H1 (cell line): ENCODE results near the gene SPRYD3. TPM values are rescaled to one million over a fixed set of nuclear protein-coding genes. Genes with fewer than 3 reads are reported as not detected.
A peak's percentile ranks its signal among the peaks of the same experiment; 100 is the strongest.
"Not testable (repeated sequence)": the region's sequence is repeated elsewhere in the genome, so short reads cannot be mapped to it uniquely, and the experiment has no call there.

Source experiments
- CTCF ChIA-PET: fragments of 300-600 bp; sonication (Branson Sonifier 250); formaldehyde crosslinking; loops from one replicate; lab custom pipeline; 2021; ENCODE audit not compliant: partially characterized antibody; lab: Charles Lee
- POLR2A ChIA-PET: fragments of 300-600 bp; sonication (Branson Sonifier 250); formaldehyde crosslinking; loops from one replicate; lab custom pipeline; 2021; ENCODE audit warnings: inconsistent platforms; ENCODE audit not compliant: partially characterized antibody; lab: Charles Lee
- DNase-seq, 2 experiments: peaks; one replicate each; pipeline versions ENCODE4 v3.0.0 to v3.0.0-alpha.2; 2010 to 2022; ENCODE audit warnings: low spot score in 2 of 2, low read depth in 1 of 2, mixed read lengths in 1 of 2
- FAIRE-seq: peaks from 2 replicates; lab custom pipeline; 2011; peaks lifted over from hg19 to GRCh38; lab: Jason Lieb, UNC
- H2AFZ ChIP-seq: 2 replicates; pipeline ENCODE4 v1.8.1; 2012; ENCODE audit warnings: low read length, inconsistent platforms
- H2AK5ac ChIP-seq: 2 replicates; pipeline ENCODE4 v1.6.1; 2013; ENCODE audit warnings: low read depth, low read length
- H2BK120ac ChIP-seq: replicated peaks from 2 replicates; pipeline ENCODE3; 2013; ENCODE audit warnings: low read depth, low read length, inconsistent platforms
- H2BK12ac ChIP-seq: 2 replicates; pipeline ENCODE4 v1.6.1; 2013; ENCODE audit warnings: low read depth, low read length
- H2BK15ac ChIP-seq: 2 replicates; pipeline ENCODE4 v1.6.1; 2013; ENCODE audit warnings: low read length
- H2BK20ac ChIP-seq: 2 replicates; pipeline ENCODE4 v1.6.1; 2013; ENCODE audit warnings: low read length
- H2BK5ac ChIP-seq: 2 replicates; pipeline ENCODE4 v1.6.1; 2013; ENCODE audit warnings: low read depth, low read length
- H3K14ac ChIP-seq: 2 replicates; pipeline ENCODE4 v1.6.1; 2013; ENCODE audit warnings: inconsistent platforms; ENCODE audit not compliant: insufficient read length
- H3K18ac ChIP-seq: 2 replicates; pipeline ENCODE4 v1.6.1; 2013; ENCODE audit warnings: low read length; ENCODE audit errors: extremely low read depth
- H3K23ac ChIP-seq: 2 replicates; pipeline ENCODE4 v1.6.1; 2013; ENCODE audit warnings: inconsistent platforms; ENCODE audit not compliant: insufficient read length
- H3K23me2 ChIP-seq: 2 replicates; pipeline ENCODE4 v1.6.1; 2013; ENCODE audit warnings: low read depth, low read length
- H3K27ac ChIP-seq: 2 replicates; pipeline ENCODE4 v1.6.1; 2011; ENCODE audit warnings: low read depth, low read length, inconsistent platforms
- H3K27me3 ChIP-seq, 4 experiments: replicated peaks in 1 of 4; 1 replicate in 1 of 4; 2 replicates in 3 of 4; pipeline versions ENCODE4 v1.6.1 to v1.8.1; 2011 to 2013; ENCODE audit warnings: low read length in 3 of 4, mild to moderate bottlenecking in 3 of 4, inconsistent platforms in 2 of 4, mixed read lengths in 2 of 4, moderate library complexity in 1 of 4; ENCODE audit not compliant: control insufficient read depth in 3 of 4, insufficient read depth in 3 of 4; ENCODE audit errors: extremely low read depth in 1 of 4
- H3K36me3 ChIP-seq, 4 experiments: 2 replicates each; pipeline versions ENCODE4 v1.6.1 to v1.8.1; 2011 to 2013; ENCODE audit warnings: mild to moderate bottlenecking in 4 of 4, low read length in 3 of 4, moderate library complexity in 2 of 4, control low read depth in 1 of 4, inconsistent platforms in 1 of 4; ENCODE audit not compliant: insufficient read depth in 4 of 4, control insufficient read depth in 2 of 4
- H3K4ac ChIP-seq: replicated peaks from 2 replicates; pipeline ENCODE3; 2013; ENCODE audit warnings: low read length, low read depth, mixed read lengths, inconsistent platforms; ENCODE audit not compliant: insufficient read length
- H3K4me1 ChIP-seq, 4 experiments: replicated peaks in 1 of 4; 1 replicate in 1 of 4; 2 replicates in 3 of 4; pipeline versions ENCODE4 v1.6.1 to v1.8.1; 2011 to 2013; ENCODE audit warnings: low read length in 3 of 4, inconsistent platforms in 2 of 4, mixed read lengths in 1 of 4; ENCODE audit not compliant: insufficient read depth in 4 of 4, control insufficient read depth in 3 of 4
- H3K4me2 ChIP-seq, 2 experiments: 2 replicates each; pipeline versions ENCODE4 v1.6.1 to v1.8.1; 2011 to 2013; ENCODE audit warnings: low read depth in 2 of 2, low read length in 2 of 2, control low read depth in 1 of 2, inconsistent platforms in 1 of 2, mild to moderate bottlenecking in 1 of 2; ENCODE audit not compliant: insufficient read depth in 1 of 2
- H3K4me3 ChIP-seq, 4 experiments: fragments of 200-600, 300-600 bp in 1 of 4; sonication (generic), shearing (Covaris generic), sonication (Bioruptor Twin) in 1 of 4; 2 replicates each; pipeline versions ENCODE4 v1.5.1 to v1.8.1; 2011 to 2016; ENCODE audit warnings: low read length in 4 of 4, low read depth in 3 of 4, control low read depth in 2 of 4, inconsistent platforms in 2 of 4, mild to moderate bottlenecking in 2 of 4, mixed read lengths in 1 of 4, moderate library complexity in 1 of 4; ENCODE audit not compliant: insufficient read depth in 2 of 4; ENCODE audit errors: extremely low read depth in 1 of 4
- H3K56ac ChIP-seq: replicated peaks from 2 replicates; pipeline ENCODE3; 2013; ENCODE audit warnings: low read depth, mild to moderate bottlenecking, mixed read lengths, low read length, inconsistent platforms; ENCODE audit not compliant: insufficient read length
- H3K79me1 ChIP-seq: 2 replicates; pipeline ENCODE4 v1.6.1; 2013; ENCODE audit warnings: low read depth, low read length, control low read depth
- H3K79me2 ChIP-seq, 2 experiments: 2 replicates each; pipeline versions ENCODE4 v1.6.1 to v1.8.1; 2012 to 2013; ENCODE audit warnings: low read length in 2 of 2, mild to moderate bottlenecking in 2 of 2, inconsistent platforms in 1 of 2; ENCODE audit not compliant: insufficient read depth in 2 of 2, control insufficient read depth in 1 of 2
- H3K9ac ChIP-seq, 4 experiments: replicated peaks in 1 of 4; 1 replicate in 1 of 4; 2 replicates in 3 of 4; pipeline versions ENCODE4 v1.6.1 to v1.8.1; 2011 to 2013; ENCODE audit warnings: low read depth in 3 of 4, low read length in 3 of 4, control low read depth in 2 of 4, mild to moderate bottlenecking in 2 of 4, moderate library complexity in 2 of 4, inconsistent platforms in 1 of 4; ENCODE audit errors: extremely low read depth in 1 of 4
- H3K9me3 ChIP-seq, 2 experiments: 2 replicates each; pipeline versions ENCODE4 v1.6.1 to v1.8.1; 2012 to 2013; ENCODE audit warnings: mild to moderate bottlenecking in 2 of 2, moderate library complexity in 2 of 2, control low read depth in 1 of 2, inconsistent platforms in 1 of 2, low read depth in 1 of 2, low read length in 1 of 2, mixed read lengths in 1 of 2; ENCODE audit not compliant: insufficient read depth in 2 of 2
- H4K20me1 ChIP-seq, 2 experiments: replicated peaks in 1 of 2; 2 replicates each; pipeline versions ENCODE3 to v1.8.1; 2011 to 2013; ENCODE audit warnings: inconsistent platforms in 2 of 2, low read length in 2 of 2, mild to moderate bottlenecking in 1 of 2; ENCODE audit not compliant: insufficient read depth in 2 of 2, control insufficient read depth in 1 of 2
- H4K5ac ChIP-seq: 2 replicates; pipeline ENCODE4 v1.6.1; 2013; ENCODE audit warnings: low read length, low read depth, mixed read lengths, inconsistent platforms; ENCODE audit not compliant: insufficient read length
- H4K8ac ChIP-seq: 2 replicates; pipeline ENCODE4 v1.8.0; 2013; ENCODE audit warnings: mild to moderate bottlenecking, moderate library complexity, low read length, inconsistent platforms; ENCODE audit not compliant: insufficient read depth; ENCODE audit errors: extremely low read depth
- H4K91ac ChIP-seq: replicated peaks from 2 replicates; pipeline ENCODE3; 2013; ENCODE audit warnings: low read length, mixed read lengths, inconsistent platforms; ENCODE audit not compliant: insufficient read length
- WGBS, 2 experiments: shearing (Covaris generic) in 1 of 2; methylation state at CpG; one replicate each; pipeline versions ENCODE4 v1.1.6 to v1.1.7; 2013 to 2015; ENCODE audit warnings: low lambda C conversion rate in 2 of 2, mixed read lengths in 2 of 2, inconsistent platforms in 1 of 2, low coverage in 1 of 2, missing lambda C conversion rate in 1 of 2; ENCODE audit not compliant: insufficient replicate concordance in 2 of 2, insufficient coverage in 1 of 2, insufficient read length in 1 of 2; ENCODE audit errors: extremely low coverage in 1 of 2, missing lambda C conversion rate in 1 of 2; 5-methylcytosine and 5-hydroxymethylcytosine counted together
- polyA plus RNA-seq, 7 experiments: library from polyadenylated mRNA; depleted of rRNA in 3 of 7; stranded (reverse) in 5 of 7; unstranded in 2 of 7; fragments of >200 nt in 5 of 7; fragments of 200-250 nt in 2 of 7; gene quantifications; 1 replicate in 5 of 7; 2 replicates in 1 of 7; 4 replicates in 1 of 7; pipeline versions ENCODE4 v1.2.1 to v1.2.3, GENCODE V29; 2011 to 2013; ENCODE audit warnings: missing spikeins in 2 of 7, mixed read lengths in 2 of 7
- total RNA-seq: library from RNA; stranded (reverse); fragmentation: NEBNext Ultra II Directional; extraction: Animal tissue kit (Norgen Biotek cat#: 25700); gene quantifications from 2 replicates; pipeline ENCODE4 v1.2.1, GENCODE V29; 2021

The SPRYD3 gene
- total and polyA plus RNA-seq, 2 of the 8 experiments (the other 6 are each of a cell fraction or from before 2014, with no cell fraction given): 6.8 to 8.0 TPM

DNA sequence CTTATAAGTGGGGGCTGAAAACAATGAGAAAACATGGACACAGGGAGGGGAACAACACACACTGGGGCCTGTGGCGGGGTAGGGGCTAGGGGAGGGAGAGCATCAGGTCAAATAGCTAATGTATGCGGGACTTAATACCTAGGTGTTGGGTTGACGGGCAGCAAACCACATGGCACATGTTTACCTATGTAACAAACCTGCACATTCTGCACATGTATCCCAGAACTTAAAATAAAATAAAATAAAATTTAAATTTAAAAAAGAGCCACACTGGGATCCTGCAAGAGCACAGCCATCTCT, 16.4 kb upstream of the SPRYD3 start:
- POLR2A ChIA-PET: interaction anchor here (2.9 kb wide), 1 partner anchor 16 kb away, joined by 13 read pairs; the partner anchor contains the start of gene SPRYD3
- 0 out of 2 replicates have a peak overlapping the region, but pooled peaks have one; percentile 72 for H2BK20ac ChIP-seq
- not testable (repeated sequence) for H2BK12ac ChIP-seq

More for the DNA sequence above, 16.4 kb upstream of the SPRYD3 start:
- H3K18ac ChIP-seq, H3K9me3 ChIP-seq, H3K79me1 ChIP-seq, H4K91ac ChIP-seq, H3K9ac ChIP-seq, H4K20me1 ChIP-seq, H2BK120ac ChIP-seq, H3K56ac ChIP-seq, H2AK5ac ChIP-seq, H2BK15ac ChIP-seq, H3K79me2 ChIP-seq, H3K23ac ChIP-seq, H3K4ac ChIP-seq, H3K4me3 ChIP-seq, H3K27ac ChIP-seq, H4K5ac ChIP-seq, H3K36me3 ChIP-seq, FAIRE-seq, H2AFZ ChIP-seq, DNase-seq, H2BK5ac ChIP-seq, H4K8ac ChIP-seq, H3K14ac ChIP-seq: not testable (repeated sequence)
- peak overlapping the region in 1 of 2 experiments; percentile 95; a peak in 1 of 4 replicates for H3K4me2 ChIP-seq
- 97% methylated on average over 3 of the region's 3 CpGs; no CpG with 5 or more reads in 1 of the 2 experiments for WGBS, 2 experiments
- H3K27me3 ChIP-seq: peaks cover 0 to 27% (median 16%) of the 10 kb centered on the region in 4 experiments; a peak in 5 of 7 replicates
- CTCF ChIA-PET: interaction anchor here (0.6 to 19.1 kb wide), 5 partner anchors 20 to 83 kb away, joined by 3 to 531 read pairs (median 42); partner anchors contain the start of gene SPRYD3
- H3K23me2 ChIP-seq: peaks cover 28% of the 10 kb centered on the region
- peaks cover 4 to 22% (median 5%) of the 10 kb centered on the region in 4 experiments for H3K4me1 ChIP-seq
